GM21528 (cell line): ENCODE data around the gene SSH2.

ENCODE experiments used
- ATAC-seq: cut with Tn5 transposase; IDR thresholded peaks from one replicate; pipeline ENCODE4 v1.9.1; 2021; ENCODE audit warnings: mild to moderate bottlenecking, moderate library complexity; ENCODE audit not compliant: unreplicated experiment, low FRiP score

Gene SSH2

GRCh38 chr17:29595943-29596774 is 333.9 kb downstream of the SSH2 start:
- ATAC-seq = no peak

GRCh38 chr17:29595107-29595942 is 334.7 kb downstream of the SSH2 start:
- ATAC-seq = no peak

- ATAC-seq = no peak
Observed at GRCh38 chr17:29594519-29595090, 335.4 kb downstream of the SSH2 start.

- ATAC-seq = no peak
Observed at GRCh38 chr17:29593591-29594518, 336.2 kb downstream of the SSH2 start.

GRCh38 chr17:29592850-29593551 is 337.0 kb downstream of the SSH2 start, which contains the start of gene ANKRD13B:
ANKRD13B (plus strand) TSS chr17:29593132; CDS start chr17:29593622, 490 bp downstream.
- no peak for ATAC-seq

GRCh38 chr17:29591737-29592608 is 338.1 kb downstream of the SSH2 start:
- no peak for ATAC-seq

GRCh38 chr17:29591146-29591736 is 338.8 kb downstream of the SSH2 start:
- ATAC-seq = no peak

- no peak for ATAC-seq
Observed at GRCh38 chr17:29590411-29591145, 339.4 kb downstream of the SSH2 start.

GRCh38 chr17:29589524-29590410 is 340.3 kb downstream of the SSH2 start, which contains the start of gene GIT1:
GIT1 (minus strand) TSS chr17:29589648; CDS start chr17:29589378, 270 bp downstream.
- ATAC-seq = no peak

- ATAC-seq = no peak
Observed at GRCh38 chr17:29588562-29589411, 341.2 kb downstream of the SSH2 start.

- no peak for ATAC-seq
Observed at GRCh38 chr17:29588017-29588561, 341.9 kb downstream of the SSH2 start.

- no peak for ATAC-seq
Observed at GRCh38 chr17:29587591-29587990, 342.4 kb downstream of the SSH2 start.

GRCh38 chr17:29586676-29587469 is 343.2 kb downstream of the SSH2 start:
- ATAC-seq = no peak

- no peak for ATAC-seq
Observed at GRCh38 chr17:29585080-29585751, 344.8 kb downstream of the SSH2 start.
